CD4-positive, CD25-positive, alpha-beta regulatory T cell (primary cell): ENCODE results near the gene POLD4. TPM values are rescaled to one million over a fixed set of nuclear protein-coding genes. Genes with fewer than 3 reads are reported as not detected.

ENCODE experiments used
- ATAC-seq, 2 donors: fragments of 150-1000 bp; cut with Tn5 transposase; one replicate each; pipeline ENCODE4 v1.10.0; 2021; ENCODE audit warnings: low read depth in 2 of 2, moderate number of reproducible peaks in 2 of 2, moderate library complexity in 1 of 2
- DNase-seq, 3 donors: peaks; one replicate each; pipeline versions ENCODE4 v3.0.0 to v3.0.0-alpha.2; 2012 to 2022; ENCODE audit warnings: mixed read lengths in 1 of 3
- H3K27ac ChIP-seq: one replicate; pipeline ENCODE4 v1.7.0; 2013; ENCODE audit warnings: mild to moderate bottlenecking, low read length; ENCODE audit not compliant: insufficient read depth, poor library complexity, severe bottlenecking
- H3K27me3 ChIP-seq: one replicate; pipeline ENCODE4 v1.7.0; 2013; ENCODE audit warnings: low read length; ENCODE audit not compliant: control insufficient read depth, insufficient read depth
- H3K36me3 ChIP-seq: one replicate; pipeline ENCODE4 v1.7.0; 2013; ENCODE audit warnings: mild to moderate bottlenecking, low read length, moderate library complexity; ENCODE audit not compliant: control insufficient read depth, insufficient read depth
- H3K4me1 ChIP-seq: 2 replicates; pipeline ENCODE4 v1.7.0; 2013; ENCODE audit warnings: mild to moderate bottlenecking, low read length; ENCODE audit not compliant: insufficient read depth, control insufficient read depth, poor library complexity, severe bottlenecking
- H3K4me3 ChIP-seq: one replicate; pipeline ENCODE4 v1.7.0; 2013; ENCODE audit warnings: low read depth, mild to moderate bottlenecking, low read length, moderate library complexity
- H3K9me3 ChIP-seq, 2 experiments: 1 replicate in 1 of 2; 2 replicates in 1 of 2; pipeline ENCODE4 v1.7.0; 2013; ENCODE audit warnings: low read length in 2 of 2, mild to moderate bottlenecking in 1 of 2, moderate library complexity in 1 of 2; ENCODE audit not compliant: control insufficient read depth in 2 of 2
- H3K27ac Mint-ChIP-seq, 3 donors: one replicate each; pipeline ENCODE4 v1.8.0; 2020 to 2022; ENCODE audit warnings: mild to moderate bottlenecking in 3 of 3, mixed read lengths in 3 of 3, moderate library complexity in 2 of 3
- H3K27me3 Mint-ChIP-seq: one replicate; pipeline ENCODE4 v1.8.0; 2022; ENCODE audit warnings: mild to moderate bottlenecking, mixed read lengths
- H3K36me3 Mint-ChIP-seq: one replicate; pipeline ENCODE4 v1.8.0; 2020; ENCODE audit warnings: mixed read lengths
- H3K4me1 Mint-ChIP-seq, 4 donors: one replicate each; pipeline ENCODE4 v1.8.0; 2020 to 2022; ENCODE audit warnings: mixed read lengths in 4 of 4, mild to moderate bottlenecking in 1 of 4
- H3K4me3 Mint-ChIP-seq, 4 donors: one replicate each; pipeline ENCODE4 v1.8.0; 2020 to 2022; ENCODE audit warnings: mild to moderate bottlenecking in 4 of 4, mixed read lengths in 4 of 4, moderate library complexity in 3 of 4
- H3K9me3 Mint-ChIP-seq, 7 donors: one replicate each; pipeline ENCODE4 v1.8.0; 2020 to 2022; ENCODE audit warnings: mixed read lengths in 7 of 7, mild to moderate bottlenecking in 3 of 7, moderate library complexity in 2 of 7
- polyA plus RNA-seq, 4 donors: library from polyadenylated mRNA; unstranded; fragments of 300-500 nt; fragmentation: Illumina TruSeq; gene quantifications; one replicate each; pipeline ENCODE4 v1.2.3, GENCODE V29; 2021
- total RNA-seq: library from RNA; stranded (reverse); gene quantifications from one replicate; pipeline ENCODE4 v1.2.3, GENCODE V29; 2022

The POLD4 gene
- total and polyA plus RNA-seq, 5 donors from 2014 or later, result 60.6 to 127 (median 117) TPM

DNA sequence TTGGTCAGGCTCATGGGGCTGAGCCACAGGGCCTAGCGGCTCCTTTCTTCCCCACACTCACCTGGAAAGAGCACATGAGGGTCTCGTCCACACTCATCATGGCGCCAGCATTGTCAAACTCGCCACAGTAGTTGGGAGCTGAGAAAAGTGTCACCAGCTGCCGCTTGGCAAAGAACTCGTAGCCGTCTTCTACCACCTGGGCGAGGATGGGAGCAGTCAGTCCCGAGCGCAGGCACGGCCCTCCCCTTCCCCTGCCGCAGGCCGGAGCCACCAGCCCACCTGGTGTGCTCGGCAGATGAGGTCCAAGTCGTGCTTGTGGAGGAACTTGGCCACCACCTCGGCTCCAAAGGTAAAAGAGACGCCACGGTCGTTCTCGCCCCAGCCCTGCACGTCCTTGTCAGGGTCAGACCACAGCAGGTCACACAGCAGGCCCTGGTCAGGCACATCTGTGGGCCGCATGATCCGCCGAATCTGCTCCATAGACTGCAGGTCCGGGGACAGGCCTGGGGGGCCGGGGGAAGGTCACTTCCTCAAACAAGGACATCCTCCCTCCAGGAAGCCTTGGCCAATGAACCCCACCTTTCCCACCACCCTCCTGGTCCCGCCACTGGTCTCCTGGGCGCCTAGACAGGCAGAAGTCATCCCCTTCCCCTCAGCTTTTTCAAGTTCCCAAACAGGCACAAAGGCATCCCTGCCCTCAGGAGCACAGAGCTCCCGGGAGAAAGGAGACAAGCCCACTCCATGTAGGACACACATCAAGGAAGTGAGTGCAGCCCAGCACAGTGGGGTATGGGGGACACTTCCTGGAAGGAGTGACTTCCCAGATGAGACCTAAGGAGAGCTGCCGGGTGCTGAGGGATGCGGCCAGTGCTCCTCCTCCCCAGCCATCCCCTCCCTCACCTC lies 45.6 kb upstream of the POLD4 start:
- Histone ChIP-seq H3K27me3 (no peaks in the 10 kb centered on the region), H3K27ac (peak overlapping the region; percentile 33), H3K9me3 (no peaks in the 10 kb centered on the region), H3K4me3 (no peak overlapping the region), H3K4me1 (peaks cover 70% of the 10 kb centered on the region), H3K36me3 (peaks cover 32% of the 10 kb centered on the region)
- peaks cover 6% of the 10 kb centered on the region for H3K27me3 Mint-ChIP-seq
- no peak for ATAC-seq
- H3K4me3 Mint-ChIP-seq, result peak overlapping the region; percentile 38 to 97 (median 82)
- peaks cover 4% of the 10 kb centered on the region for H3K36me3 Mint-ChIP-seq
- peak overlapping the region; percentile 25 to 97 (median 44) for H3K27ac Mint-ChIP-seq
- peaks cover 0 to 68% (median 21%) of the 10 kb centered on the region in 4 donors for H3K4me1 Mint-ChIP-seq
- H3K9me3 Mint-ChIP-seq, result no peaks in the 10 kb centered on the region
- DNase-seq, result no peak

- Histone ChIP-seq H3K9me3 (no peaks in the 10 kb centered on the region), H3K36me3 (peaks cover 35% of the 10 kb centered on the region), H3K4me1 (peaks cover 62% of the 10 kb centered on the region), H3K27ac (peak overlapping the region; percentile 33), H3K4me3 (no peak overlapping the region), H3K27me3 (no peaks in the 10 kb centered on the region)
- H3K9me3 Mint-ChIP-seq, result no peaks in the 10 kb centered on the region
- H3K36me3 Mint-ChIP-seq, result peaks cover 4% of the 10 kb centered on the region
- H3K27me3 Mint-ChIP-seq, result no peaks in the 10 kb centered on the region
- DNase-seq, result no peak
- peaks cover 0 to 68% (median 19%) of the 10 kb centered on the region in 4 donors for H3K4me1 Mint-ChIP-seq
- peak overlapping the region in 2 of 3 donors; percentile 74 to 97 for H3K27ac Mint-ChIP-seq
- ATAC-seq, result no peak
- H3K4me3 Mint-ChIP-seq, result peak overlapping the region; percentile 29 to 97 (median 70)
These were observed 44.8 kb upstream of the POLD4 start for GRCh38 chr11:67397986-67398660.

- H3K27me3 ChIP-seq, result no peaks in the 10 kb centered on the region
- no peaks in the 10 kb centered on the region for H3K9me3 Mint-ChIP-seq
- H3K4me1 ChIP-seq, result peaks cover 62% of the 10 kb centered on the region
- H3K27ac ChIP-seq, result peak overlapping the region; percentile 65
- H3K4me1 Mint-ChIP-seq, result peaks cover 0 to 67% (median 18%) of the 10 kb centered on the region in 4 donors
- peak overlapping the region in 3 of 4 donors; percentile 39 to 97 (median 68) for H3K4me3 Mint-ChIP-seq
- H3K36me3 Mint-ChIP-seq, result peaks cover 4% of the 10 kb centered on the region
- DNase-seq (no peak), ATAC-seq (no peak)
- H3K27ac Mint-ChIP-seq, result peak overlapping the region; percentile 55 to 97 (median 74)
- H3K36me3 ChIP-seq, result peaks cover 35% of the 10 kb centered on the region
- no peak overlapping the region for H3K4me3 ChIP-seq
- no peaks in the 10 kb centered on the region for H3K9me3 ChIP-seq
- no peaks in the 10 kb centered on the region for H3K27me3 Mint-ChIP-seq
These were observed 44.2 kb upstream of the POLD4 start for GRCh38 chr11:67397536-67397935.

DNA sequence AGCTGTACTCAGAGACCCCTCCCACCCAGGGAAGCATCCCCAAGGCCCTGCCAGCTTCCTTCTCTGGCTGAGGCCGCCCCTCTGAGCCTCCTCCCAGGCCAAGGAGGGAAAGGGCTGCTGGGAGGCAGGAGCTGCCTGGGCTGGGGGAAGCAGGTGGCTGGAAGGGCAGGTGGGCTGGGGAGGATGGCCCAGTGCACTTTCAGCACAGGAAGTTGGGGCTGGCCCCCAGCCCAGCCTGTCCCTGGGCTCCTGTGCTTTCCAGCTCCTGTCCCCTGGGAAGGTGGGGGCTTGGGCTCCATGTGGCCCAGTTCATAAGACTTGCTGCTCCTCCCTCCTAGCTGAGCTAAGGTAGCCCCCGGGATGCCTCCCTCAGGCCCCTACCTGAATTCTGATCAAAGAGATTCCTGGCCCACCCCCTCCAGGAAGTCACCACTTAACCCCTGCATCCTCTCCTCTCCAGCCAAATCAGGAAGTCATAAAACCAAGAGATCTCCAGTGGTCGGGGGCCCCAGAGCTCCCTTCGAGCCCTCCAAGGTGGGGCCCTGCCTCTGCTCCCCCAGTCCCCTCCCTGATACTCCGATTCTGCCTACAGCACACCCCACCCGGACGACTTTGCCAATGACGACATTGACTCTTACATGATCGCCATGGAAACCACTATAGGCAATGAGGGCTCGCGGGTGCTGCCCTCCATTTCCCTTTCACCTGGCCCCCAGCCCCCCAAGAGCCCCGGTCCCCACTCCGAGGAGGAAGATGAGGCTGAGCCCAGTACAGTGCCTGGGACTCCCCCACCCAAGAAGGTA lies 43.4 kb upstream of the POLD4 start:
- Mint-ChIP-seq H3K4me1 (peaks cover 0 to 65% (median 15%) of the 10 kb centered on the region in 4 donors), H3K9me3 (no peaks in the 10 kb centered on the region), H3K4me3 (peak overlapping the region; percentile 61 to 82 (median 69)), H3K27me3 (no peaks in the 10 kb centered on the region), H3K27ac (peak overlapping the region; percentile 80 to 90 (median 87)), H3K36me3 (peaks cover 4% of the 10 kb centered on the region)
- no peak for DNase-seq
- Histone ChIP-seq H3K27me3 (no peaks in the 10 kb centered on the region), H3K4me1 (peaks cover 60% of the 10 kb centered on the region), H3K36me3 (peaks cover 35% of the 10 kb centered on the region), H3K4me3 (no peak overlapping the region), H3K27ac (peak overlapping the region; percentile 65), H3K9me3 (no peaks in the 10 kb centered on the region)
- ATAC-seq, result no peak

DNA sequence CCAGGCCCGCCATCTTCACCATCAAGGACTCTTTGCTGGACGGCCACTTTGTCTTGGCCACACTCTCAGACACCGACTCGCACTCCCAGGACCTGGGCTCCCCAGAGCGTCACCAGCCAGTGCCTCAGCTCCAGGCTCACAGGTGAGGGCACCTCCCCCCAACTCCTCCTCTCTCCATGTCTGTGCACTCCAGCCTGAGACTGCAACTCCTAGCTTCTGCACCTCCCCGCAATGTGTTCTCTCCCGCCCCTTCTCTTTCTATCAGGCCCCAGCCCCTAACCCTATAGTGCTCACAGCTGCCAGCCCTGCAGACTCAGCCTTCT lies 42.9 kb upstream of the POLD4 start:
- ATAC-seq (no peak), DNase-seq (no peak)
- Histone ChIP-seq H3K9me3 (no peaks in the 10 kb centered on the region), H3K4me1 (peaks cover 62% of the 10 kb centered on the region), H3K27ac (peak overlapping the region; percentile 65), H3K27me3 (no peaks in the 10 kb centered on the region), H3K36me3 (peaks cover 35% of the 10 kb centered on the region), H3K4me3 (no peak overlapping the region)
- Mint-ChIP-seq H3K36me3 (peaks cover 4% of the 10 kb centered on the region), H3K4me3 (peak overlapping the region; percentile 19 to 72 (median 36)), H3K27me3 (no peaks in the 10 kb centered on the region), H3K4me1 (peaks cover 0 to 70% (median 17%) of the 10 kb centered on the region in 4 donors), H3K27ac (peak overlapping the region in 1 of 3 donors; percentile 52), H3K9me3 (no peaks in the 10 kb centered on the region)

DNA sequence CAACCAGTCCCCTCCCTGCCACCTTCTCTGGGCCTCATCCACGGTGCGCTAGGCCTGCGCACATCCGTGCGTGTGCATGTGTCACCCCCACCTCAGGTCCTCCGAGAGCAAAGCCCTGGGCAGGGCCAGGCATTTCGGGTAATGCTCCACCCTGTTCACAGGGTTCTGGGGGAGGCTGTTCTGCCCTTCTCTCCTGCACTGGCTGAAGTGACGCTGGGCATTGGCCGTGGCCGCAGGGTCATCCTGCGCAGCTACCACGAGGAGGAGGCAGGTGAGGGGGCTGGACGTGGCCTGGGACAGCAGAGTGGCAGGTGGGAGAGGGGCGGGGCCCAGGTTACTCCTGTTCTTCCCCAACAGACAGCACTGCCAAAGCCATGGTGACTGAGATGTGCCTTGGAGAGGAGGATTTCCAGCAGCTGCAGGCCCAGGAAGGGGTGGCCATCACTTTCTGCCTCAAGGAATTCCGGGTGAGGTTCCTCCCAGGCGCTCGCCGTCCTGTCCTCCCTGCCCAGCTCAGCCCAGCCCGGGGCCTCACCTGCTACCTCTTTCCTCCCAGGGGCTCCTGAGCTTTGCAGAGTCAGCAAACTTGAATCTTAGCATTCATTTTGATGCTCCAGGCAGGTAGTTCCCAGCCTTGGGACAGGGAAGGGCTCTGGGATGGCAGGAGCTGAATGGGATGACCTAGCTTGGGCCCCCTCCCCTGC lies 42.4 kb upstream of the POLD4 start:
- no peaks in the 10 kb centered on the region for H3K27me3 Mint-ChIP-seq
- H3K36me3 ChIP-seq, result peaks cover 35% of the 10 kb centered on the region
- peak overlapping the region in 1 of 4 donors; percentile 81 for H3K4me3 Mint-ChIP-seq
- H3K4me3 ChIP-seq, result no peak overlapping the region
- H3K27me3 ChIP-seq, result no peaks in the 10 kb centered on the region
- ATAC-seq (no peak), DNase-seq (no peak)
- H3K4me1 Mint-ChIP-seq, result peaks cover 0 to 71% (median 18%) of the 10 kb centered on the region in 4 donors
- H3K27ac Mint-ChIP-seq, result no peak overlapping the region
- H3K27ac ChIP-seq, result peak overlapping the region; percentile 65
- H3K9me3 ChIP-seq, result no peaks in the 10 kb centered on the region
- peaks cover 4% of the 10 kb centered on the region for H3K36me3 Mint-ChIP-seq
- H3K9me3 Mint-ChIP-seq, result no peaks in the 10 kb centered on the region
- H3K4me1 ChIP-seq, result peaks cover 62% of the 10 kb centered on the region

DNA sequence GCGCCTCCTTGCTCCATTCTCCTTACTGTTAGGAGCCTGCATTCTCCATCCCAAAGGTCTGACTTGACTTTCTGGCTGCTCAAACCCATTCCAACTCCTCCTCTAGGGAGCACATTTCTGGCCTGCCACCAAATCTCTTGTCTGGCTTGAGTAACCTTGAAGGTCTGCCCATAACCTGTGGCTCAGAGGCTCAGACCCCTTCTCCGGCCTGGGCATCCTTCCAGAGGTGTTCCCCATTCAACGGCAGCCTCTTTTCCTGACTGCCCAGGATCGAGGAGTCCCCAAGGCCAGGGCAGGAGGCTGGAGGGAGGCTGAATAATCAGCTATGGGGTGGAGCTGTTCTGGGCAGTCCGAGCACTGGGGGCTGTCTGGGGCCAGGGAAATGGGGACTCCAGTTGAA lies 40.6 kb upstream of the POLD4 start:
- H3K36me3 Mint-ChIP-seq, result peaks cover 3% of the 10 kb centered on the region
- H3K4me3 ChIP-seq, result no peak overlapping the region
- H3K9me3 Mint-ChIP-seq, result no peaks in the 10 kb centered on the region
- ATAC-seq (no peak), DNase-seq (no peak)
- H3K4me3 Mint-ChIP-seq, result peak overlapping the region; percentile 68 to 92 (median 88)
- H3K27ac Mint-ChIP-seq, result peak overlapping the region in 1 of 3 donors; percentile 28
- H3K4me1 Mint-ChIP-seq, result peaks cover 0 to 66% (median 25%) of the 10 kb centered on the region in 4 donors
- H3K4me1 ChIP-seq, result peaks cover 48% of the 10 kb centered on the region
- H3K27ac ChIP-seq, result no peak overlapping the region
- H3K27me3 Mint-ChIP-seq, result no peaks in the 10 kb centered on the region
- H3K9me3 ChIP-seq, result no peaks in the 10 kb centered on the region
- H3K36me3 ChIP-seq, result peaks cover 23% of the 10 kb centered on the region
- H3K27me3 ChIP-seq, result no peaks in the 10 kb centered on the region
